ENCODE data around the gene GALNT16. TPM values are rescaled to one million over a fixed set of nuclear protein-coding genes. Genes with fewer than 3 reads are reported as not detected.

The GALNT16 gene
- total RNA-seq, 1 donor from 2014 or later, result 4.1 TPM

GRCh38 chr14:69398818-69399210, 138.9 kb downstream of the GALNT16 start:
- FAIRE-seq (no peak), DNase-seq (ENCODE audit: low spot score in 2 of 2) (no peak)

- DNase-seq (ENCODE audit: low spot score in 2 of 2) (no peak), FAIRE-seq (no peak)
These were observed 139.8 kb downstream of the GALNT16 start for GRCh38 chr14:69399750-69400149.

- no peak for DNase-seq (ENCODE audit: low spot score in 2 of 2)
- FAIRE-seq, result no peak
These were observed 140.2 kb downstream of the GALNT16 start for GRCh38 chr14:69400154-69400553.

- DNase-seq (ENCODE audit: low spot score in 2 of 2) (no peak), FAIRE-seq (no peak)
These were observed 141.9 kb downstream of the GALNT16 start for GRCh38 chr14:69401841-69402240.

GRCh38 chr14:69404478-69404877, 144.5 kb downstream of the GALNT16 start:
- FAIRE-seq (no peak), DNase-seq (ENCODE audit: low spot score in 2 of 2) (no peak)

- no peak for FAIRE-seq
- DNase-seq (ENCODE audit: low spot score in 2 of 2), result no peak
These were observed 144.9 kb downstream of the GALNT16 start for GRCh38 chr14:69404883-69405282.

GRCh38 chr14:69405762-69406161, 145.8 kb downstream of the GALNT16 start:
- DNase-seq (ENCODE audit: low spot score in 2 of 2) (no peak), FAIRE-seq (no peak)

Other genes with a start within 250 kb of the GALNT16 start
- 33.8 TPM for gene DCAF5, start 107.0 kb upstream of the GALNT16 start, total RNA-seq
- 51.8 TPM for gene EXD2, start 68.7 kb upstream of the GALNT16 start, total RNA-seq
- 106 TPM for gene ERH, start 138.1 kb downstream of the GALNT16 start, total RNA-seq
- 118 TPM for gene SLC39A9, start 138.5 kb downstream of the GALNT16 start, total RNA-seq
- gene PLEKHD1, start 224.6 kb downstream of the GALNT16 start, total RNA-seq, result 0.41 TPM

Measured in frontal cortex (tissue), 4 donors.